Measurements from ENCODE around the gene LYZ. TPM values are rescaled to one million over a fixed set of nuclear protein-coding genes. Genes with fewer than 3 reads are reported as not detected.

Gene LYZ
- total and polyA plus RNA-seq, 7 donors: 28.0 to 652 (median 70.6) TPM

DNA sequence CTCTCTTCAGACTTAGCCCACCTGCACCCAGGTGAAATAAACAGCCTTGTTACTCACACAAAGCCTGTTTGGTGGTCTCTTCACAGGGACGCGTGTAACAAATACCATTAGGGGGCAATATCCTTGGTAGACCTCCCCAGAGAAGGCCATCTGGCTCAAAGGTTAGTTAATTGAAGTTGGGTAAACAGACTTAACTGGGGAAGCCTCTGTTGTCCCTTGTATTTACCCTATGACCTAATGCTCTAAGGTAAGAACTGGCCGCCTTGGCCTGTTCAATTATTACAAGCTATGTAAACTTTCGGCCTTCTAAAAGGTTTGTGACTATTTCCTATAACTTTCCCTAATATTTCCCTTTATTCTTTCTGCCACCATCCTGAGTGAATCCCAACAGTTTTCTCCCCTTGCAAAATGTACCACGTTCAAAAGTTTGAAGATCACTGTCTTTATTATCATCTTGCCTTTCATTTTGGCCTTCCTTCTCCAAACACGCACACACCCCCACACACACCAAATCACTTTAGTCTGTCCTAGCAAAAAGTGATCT, 15.3 kb upstream of the LYZ start:
- Histone ChIP-seq H3K4me1 (peaks cover 0 to 11% (median 2%) of the 10 kb centered on the region in 4 donors), H3K9me3 (no peaks in the 10 kb centered on the region), H3K27me3 (peaks cover 0 to 7% (median 0%) of the 10 kb centered on the region in 3 donors), H3K27ac (no peak overlapping the region), H3K36me3 (no peaks in the 10 kb centered on the region), H3K4me3 (no peak overlapping the region)
- no peak for DNase-seq
- TF ChIP-seq POLR2A (IDR thresholded peaks at IDR 0.05): no peak
- WGBS, 2 donors: 28 to 71% methylated on average over 6 of the region's 6 CpGs
- intact Hi-C loops (cut with DNase I): no loop called here

DNA sequence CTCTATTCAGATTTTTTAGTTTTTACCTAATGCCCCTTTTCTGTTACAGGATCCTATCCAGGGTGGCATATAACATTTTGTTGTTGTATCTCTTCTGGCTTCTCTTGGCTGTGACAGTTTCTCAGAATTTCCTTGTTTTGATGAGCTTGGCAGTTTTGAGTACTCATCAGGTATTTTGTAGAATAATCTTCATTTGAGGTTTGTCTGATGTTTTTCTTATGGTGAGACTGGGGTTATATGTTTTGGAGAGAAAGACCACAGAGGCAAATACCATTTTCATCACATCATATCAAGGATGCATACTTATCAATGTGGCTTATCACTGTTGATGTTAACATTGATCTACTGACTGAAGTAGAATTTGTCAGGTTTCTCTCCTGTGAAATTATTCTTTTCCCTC, 14.0 kb upstream of the LYZ start:
- TF ChIP-seq POLR2A (IDR thresholded peaks at IDR 0.05) (no peak), POLR2AphosphoS5 (IDR thresholded peaks at IDR 0.05) (no peak), EP300 (IDR thresholded peaks at IDR 0.05) (no peak)
- Histone ChIP-seq H3K4me3 (no peak overlapping the region), H3K27me3 (peaks cover 0 to 7% (median 0%) of the 10 kb centered on the region in 3 donors), H3K9me3 (no peaks in the 10 kb centered on the region), H3K4me1 (peaks cover 0 to 11% (median 2%) of the 10 kb centered on the region in 4 donors), H3K27ac (no peak overlapping the region), H3K36me3 (no peaks in the 10 kb centered on the region)
- DNase-seq: no peak
- intact Hi-C loops (cut with DNase I): no loop called here

GRCh38 chr12:69337311-69338090, 10.7 kb upstream of the LYZ start:
- H3K4me3 ChIP-seq: no peak overlapping the region
- no peaks in the 10 kb centered on the region for H3K27me3 ChIP-seq
- no peak overlapping the region for H3K27ac ChIP-seq
- H3K36me3 ChIP-seq: no peaks in the 10 kb centered on the region
- intact Hi-C loops (cut with DNase I): no loop called here
- DNase-seq: no peak
- WGBS, 2 donors: 81 to 84% methylated on average over 2 of the region's 2 CpGs
- TF ChIP-seq EP300 (IDR thresholded peaks at IDR 0.05) (no peak), POLR2A (IDR thresholded peaks at IDR 0.05) (no peak), POLR2AphosphoS5 (IDR thresholded peaks at IDR 0.05) (no peak)
- TF ChIP-seq, protein P1, sequence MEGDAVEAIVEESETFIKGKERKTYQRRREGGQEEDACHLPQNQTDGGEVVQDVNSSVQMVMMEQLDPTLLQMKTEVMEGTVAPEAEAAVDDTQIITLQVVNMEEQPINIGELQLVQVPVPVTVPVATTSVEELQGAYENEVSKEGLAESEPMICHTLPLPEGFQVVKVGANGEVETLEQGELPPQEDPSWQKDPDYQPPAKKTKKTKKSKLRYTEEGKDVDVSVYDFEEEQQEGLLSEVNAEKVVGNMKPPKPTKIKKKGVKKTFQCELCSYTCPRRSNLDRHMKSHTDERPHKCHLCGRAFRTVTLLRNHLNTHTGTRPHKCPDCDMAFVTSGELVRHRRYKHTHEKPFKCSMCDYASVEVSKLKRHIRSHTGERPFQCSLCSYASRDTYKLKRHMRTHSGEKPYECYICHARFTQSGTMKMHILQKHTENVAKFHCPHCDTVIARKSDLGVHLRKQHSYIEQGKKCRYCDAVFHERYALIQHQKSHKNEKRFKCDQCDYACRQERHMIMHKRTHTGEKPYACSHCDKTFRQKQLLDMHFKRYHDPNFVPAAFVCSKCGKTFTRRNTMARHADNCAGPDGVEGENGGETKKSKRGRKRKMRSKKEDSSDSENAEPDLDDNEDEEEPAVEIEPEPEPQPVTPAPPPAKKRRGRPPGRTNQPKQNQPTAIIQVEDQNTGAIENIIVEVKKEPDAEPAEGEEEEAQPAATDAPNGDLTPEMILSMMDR (IDR thresholded peaks at IDR 0.05): no peak
- no peaks in the 10 kb centered on the region for H3K4me1 ChIP-seq
- H3K9me3 ChIP-seq: no peaks in the 10 kb centered on the region

- Histone ChIP-seq H3K9me3 (no peaks in the 10 kb centered on the region), H3K27ac (no peak overlapping the region), H3K36me3 (no peaks in the 10 kb centered on the region), H3K4me1 (no peaks in the 10 kb centered on the region), H3K27me3 (no peaks in the 10 kb centered on the region), H3K4me3 (no peak overlapping the region)
- TF ChIP-seq POLR2A (IDR thresholded peaks at IDR 0.05) (no peak), EP300 (IDR thresholded peaks at IDR 0.05) (no peak), POLR2AphosphoS5 (IDR thresholded peaks at IDR 0.05) (no peak)
- TF ChIP-seq, protein P1 (IDR thresholded peaks at IDR 0.05): no peak
- intact Hi-C loops (cut with DNase I): no loop called here
- 64 to 70% methylated on average over 3 of the region's 3 CpGs for WGBS, 2 donors
- no peak for DNase-seq
These were observed 9.9 kb upstream of the LYZ start for GRCh38 chr12:69338120-69338859.

- Histone ChIP-seq H3K27ac (no peak overlapping the region), H3K4me1 (no peaks in the 10 kb centered on the region), H3K9me3 (no peaks in the 10 kb centered on the region), H3K27me3 (no peaks in the 10 kb centered on the region), H3K36me3 (no peaks in the 10 kb centered on the region), H3K4me3 (no peak overlapping the region)
- intact Hi-C loops (cut with DNase I): no loop called here
- no peak for DNase-seq
- TF ChIP-seq EP300 (IDR thresholded peaks at IDR 0.05): no peak
- no peak for TF ChIP-seq POLR2AphosphoS5 (IDR thresholded peaks at IDR 0.05)
- TF ChIP-seq, protein P1 (IDR thresholded peaks at IDR 0.05): no peak
- TF ChIP-seq POLR2A (IDR thresholded peaks at IDR 0.05): no peak
These were observed 9.2 kb upstream of the LYZ start for GRCh38 chr12:69338936-69339335.
